Mucosa of descending colon (tissue), 3 donors: ENCODE data around the gene CUL3. TPM values are rescaled to one million over a fixed set of nuclear protein-coding genes. Genes with fewer than 3 reads are reported as not detected.
A peak's percentile ranks its signal among the peaks of the same experiment; 100 is the strongest.

ENCODE experiments used
- ATAC-seq: fragments of 200-7000 bp; cut with Tn5 transposase; one replicate; pipeline ENCODE4 v1.9.1; 2020; ENCODE audit warnings: mild to moderate bottlenecking, moderate library complexity
- DNase-seq, 3 donors: peaks; one replicate each; pipeline ENCODE4 v3.0.0-alpha.2; 2020
- H3K36me3 ChIP-seq: fragments of 200-600 bp; one replicate; pipeline ENCODE4 v1.8.0; 2021; ENCODE audit warnings: low read depth, mild to moderate bottlenecking
- H3K4me1 ChIP-seq: fragments of 200-600 bp; one replicate; pipeline ENCODE4 v1.8.0; 2021; ENCODE audit warnings: low read depth, mild to moderate bottlenecking
- H3K4me3 ChIP-seq: fragments of 200-600 bp; one replicate; pipeline ENCODE4 v1.8.0; 2021; ENCODE audit warnings: mild to moderate bottlenecking
- H3K9me3 ChIP-seq: fragments of 200-600 bp; one replicate; pipeline ENCODE4 v1.8.0; 2021; ENCODE audit warnings: mild to moderate bottlenecking
- CTCF ChIP-seq: fragments of 200-600 bp; IDR thresholded peaks from one replicate; pipeline ENCODE4 v1.8.0; 2022; ENCODE audit warnings: antibody characterized with exemption, mild to moderate bottlenecking
- intact Hi-C, 2 donors: fragments of 100-400 bp; cut with DNase I in 1 of 2; cut with micrococcal nuclease in 1 of 2; formaldehyde crosslinking; loops; one replicate each; pipeline versions ENCODE4 v1.11.0 to v1.11.1; 2022; cut with DNase I, micrococcal nuclease
- long read RNA-seq, 2 donors: library from polyadenylated mRNA; unstranded; transcript quantifications; one replicate each; pipeline ENCODE4 v2.0.0, GENCODE V29; 2019 to 2021
- total RNA-seq, 3 donors: library from RNA; stranded (reverse); fragmentation: NEBNext Ultra II Directional in 2 of 3; extraction: Animal tissue kit (Norgen Biotek cat#: 25700) in 2 of 3; gene quantifications; one replicate each; pipeline versions ENCODE4 v1.2.1 to v1.2.4, GENCODE V29; 2021 to 2023
- donor health status: DM: no; HTN: no; CAD: no; lungs with moderate emphysema.
- donor health status: DM: no; HTN: no; CAD: no.
- donor health status: DM: no; HTN: yes; CAD: no.

CUL3 gene
- total RNA-seq = 10 to 100 TPM; 77.3 to 83.5 (median 79.0) TPM
- long read RNA-seq, donor 1, full-length matches to known transcripts = 80 of 95 reads
- long read RNA-seq, donor 1, partial matches to known transcripts = 7 of 95 reads
- long read RNA-seq, donor 1, other reads (novel, unspliced or antisense) = 8 of 95 reads
- long read RNA-seq, donor 2, partial matches to known transcripts = 1 of 2 reads
- long read RNA-seq, donor 2, other reads (novel, unspliced or antisense) = 1 of 2 reads

GRCh38 chr2:224585211-224586088 lies at the start of gene CUL3:
Gene CUL3, minus strand, starts transcription at chr2:224585363. Its CDS starts 354 bp downstream, at chr2:224585009.
- ATAC-seq (peak; percentile 98), DNase-seq (peak; percentile 99 to 100 (median 100))
- peak within 1 kb of the TSS; percentile 81 for H3K4me3 ChIP-seq
- H3K36me3 ChIP-seq = no peaks in the 10 kb centered on the region
- TF ChIP-seq CTCF = no peak
- H3K9me3 ChIP-seq = no peaks in the 10 kb centered on the region
- H3K4me1 ChIP-seq = peaks cover 18% of the 10 kb centered on the region
- intact Hi-C loops = no loop called here

- ATAC-seq (no peak), DNase-seq (no peak)
- Histone ChIP-seq H3K36me3 (no peaks in the 10 kb centered on the region), H3K4me3 (no peak overlapping the region), H3K4me1 (no peaks in the 10 kb centered on the region), H3K9me3 (no peaks in the 10 kb centered on the region)
- no peak for TF ChIP-seq CTCF
- intact Hi-C loops = no loop called here
Observed at GRCh38 chr2:224630659-224631550, 45.7 kb upstream of the CUL3 start.

GRCh38 chr2:224628416-224628815 lies 43.3 kb upstream of the CUL3 start:
- ATAC-seq (no peak), DNase-seq (no peak)

GRCh38 chr2:224626735-224627134 lies 41.6 kb upstream of the CUL3 start:
- ATAC-seq (no peak), DNase-seq (no peak)
- no peak for TF ChIP-seq CTCF
- Histone ChIP-seq H3K36me3 (no peaks in the 10 kb centered on the region), H3K4me1 (no peaks in the 10 kb centered on the region), H3K9me3 (no peaks in the 10 kb centered on the region), H3K4me3 (no peak overlapping the region)
- intact Hi-C loops = no loop called here

More at GRCh38 chr2:224628416-224628815, 43.3 kb upstream of the CUL3 start:
- Histone ChIP-seq H3K9me3 (no peaks in the 10 kb centered on the region), H3K36me3 (no peaks in the 10 kb centered on the region), H3K4me3 (no peak overlapping the region), H3K4me1 (no peaks in the 10 kb centered on the region)
- intact Hi-C loops = no loop called here
- TF ChIP-seq CTCF = no peak

- ATAC-seq = peak; percentile 88
- intact Hi-C loops = no loop called here
- Histone ChIP-seq H3K4me3 (no peak overlapping the region), H3K9me3 (no peaks in the 10 kb centered on the region), H3K36me3 (no peaks in the 10 kb centered on the region), H3K4me1 (peaks cover 8% of the 10 kb centered on the region)
- no peak for TF ChIP-seq CTCF
- DNase-seq = no peak
Observed at GRCh38 chr2:224613543-224614286, 28.6 kb upstream of the CUL3 start.
